Brain microvascular endothelial cell (primary cell): ENCODE results near the gene PDE11A.

Experiments used
- DNase-seq: peaks from one replicate; pipeline ENCODE4 v3.0.0-alpha.2; 2020
- H3K27ac ChIP-seq: fragments of 250-450 bp; sonication (Bioruptor Pico); 2 replicates; pipeline ENCODE4 v1.5.1; 2020; ENCODE audit warnings: mild to moderate bottlenecking, moderate library complexity
- H3K27me3 ChIP-seq: fragments of 250-450 bp; sonication (Bioruptor Pico); replicated peaks from 2 replicates; pipeline ENCODE4 v1.5.1; 2020; ENCODE audit warnings: mild to moderate bottlenecking
- H3K36me3 ChIP-seq: fragments of 250-450 bp; sonication (Bioruptor Pico); replicated peaks from 2 replicates; pipeline ENCODE4 v1.5.1; 2020; ENCODE audit warnings: mild to moderate bottlenecking
- H3K4me3 ChIP-seq: 2 replicates; pipeline ENCODE4 v1.5.1; 2011; ENCODE audit warnings: low read depth, mild to moderate bottlenecking, control low read depth, low read length, moderate library complexity
- CTCF ChIP-seq: IDR thresholded peaks from 2 replicates; pipeline ENCODE4 v1.5.1; 2011; ENCODE audit warnings: low read depth, mild to moderate bottlenecking, moderate library complexity, low read length, control low read depth, inconsistent platforms; ENCODE audit errors: missing control alignments
- in situ Hi-C: cut with HindIII; loops from 2 replicates; pipeline ENCODE4 v1.10.0; 2017; ENCODE audit warnings: low sequenced_read_pairs, low pct_ligation_motif_present

Gene PDE11A

DNA sequence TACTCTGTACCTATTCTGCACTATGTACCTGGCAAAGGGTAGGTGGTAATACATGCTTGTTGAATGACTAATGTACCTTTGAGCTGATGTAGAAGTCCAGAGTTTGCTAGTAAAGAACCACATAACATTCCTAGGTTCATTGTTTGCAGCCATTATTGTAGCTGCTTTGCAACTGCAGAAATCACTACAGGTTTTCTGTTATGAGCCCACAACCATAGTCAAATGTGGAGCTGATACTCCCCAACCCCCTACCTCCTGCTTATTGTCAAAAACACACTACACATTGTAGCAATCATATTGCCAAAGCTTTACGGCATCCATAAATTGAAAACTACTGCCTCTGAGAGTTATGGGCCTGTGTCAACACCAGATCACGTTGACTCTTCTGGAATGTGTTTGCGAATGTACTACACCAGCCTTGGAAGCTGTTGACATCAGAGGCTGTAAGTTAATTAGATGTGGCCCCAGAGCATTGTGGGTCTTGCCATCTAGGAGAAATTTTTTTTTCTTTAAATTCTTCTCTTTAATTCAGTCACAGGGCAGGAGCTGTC is 493.0 kb downstream of the PDE11A start:
- Histone ChIP-seq H3K27me3 (no peaks in the 10 kb centered on the region), H3K36me3 (no peaks in the 10 kb centered on the region), H3K27ac (no peak overlapping the region), H3K4me3 (no peak overlapping the region)
- in situ Hi-C loops: no loop called here
- no peak for TF ChIP-seq CTCF
- DNase-seq: no peak

DNA sequence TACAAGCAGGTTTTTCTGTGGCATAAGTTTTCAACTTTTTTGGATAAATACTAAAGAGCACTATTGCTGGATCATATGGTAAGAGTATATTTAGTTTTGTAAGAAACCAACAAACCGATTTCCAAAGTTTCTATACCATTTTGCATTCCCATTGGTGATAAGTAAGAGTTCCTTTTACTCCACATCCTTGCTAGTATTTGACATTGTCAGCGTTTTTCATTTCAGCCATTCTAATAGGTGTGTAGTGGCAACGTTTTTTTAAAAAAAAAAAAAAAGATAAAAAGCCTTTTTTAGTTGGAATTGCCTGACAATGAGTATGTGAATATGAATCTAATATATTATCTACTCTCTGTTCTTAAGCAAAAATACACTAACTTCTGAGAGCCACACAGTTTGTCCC is 494.1 kb downstream of the PDE11A start:
- in situ Hi-C loops: no loop called here

DNA sequence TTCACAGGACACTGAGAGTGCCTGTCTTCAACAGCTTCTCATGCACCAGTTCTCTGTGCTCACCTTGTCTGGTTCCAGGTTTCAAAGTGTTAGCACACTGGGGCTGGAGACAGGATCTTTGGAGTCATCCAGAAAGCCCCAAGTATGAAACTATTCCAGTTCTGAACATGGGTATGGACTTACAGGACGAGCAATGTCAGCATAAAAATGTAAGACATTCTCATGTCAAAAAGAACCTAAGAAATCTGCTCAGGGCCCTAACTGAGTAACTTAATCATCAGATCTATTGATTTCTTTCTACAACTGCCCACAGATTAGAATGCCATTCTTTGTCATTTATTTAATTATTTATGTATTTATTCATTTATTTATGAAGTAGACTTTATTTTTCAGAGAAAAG is 495.5 kb downstream of the PDE11A start:
- in situ Hi-C loops: no loop called here
- Histone ChIP-seq H3K27ac (no peak overlapping the region), H3K36me3 (no peaks in the 10 kb centered on the region), H3K4me3 (no peak overlapping the region), H3K27me3 (no peaks in the 10 kb centered on the region)
- TF ChIP-seq CTCF: no peak
- DNase-seq: no peak

More for the DNA sequence above, 494.1 kb downstream of the PDE11A start:
- Histone ChIP-seq H3K4me3 (no peak overlapping the region), H3K27ac (no peak overlapping the region), H3K36me3 (no peaks in the 10 kb centered on the region), H3K27me3 (no peaks in the 10 kb centered on the region)
- DNase-seq: no peak
- TF ChIP-seq CTCF: no peak

DNA sequence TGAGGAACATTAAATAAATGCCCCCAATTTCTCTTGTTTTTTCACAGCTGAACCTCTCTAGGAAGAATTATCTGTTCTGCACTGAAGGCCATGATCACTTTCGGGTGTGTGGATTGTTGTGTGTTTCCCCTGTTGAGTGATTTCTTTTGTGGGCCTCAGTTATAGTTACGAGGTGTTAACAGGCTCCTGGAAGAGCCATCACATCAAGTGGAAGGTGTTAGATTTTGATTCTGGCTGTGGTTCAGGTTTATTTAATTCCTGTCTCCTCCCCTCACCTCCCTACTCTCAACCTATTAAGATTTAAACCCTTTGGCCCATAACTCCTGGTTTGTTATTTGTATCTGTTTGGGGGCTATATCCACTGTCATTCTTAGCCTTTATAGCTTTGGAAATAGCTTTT is 497.2 kb downstream of the PDE11A start:
- TF ChIP-seq CTCF: no peak
- no peak for DNase-seq
- Histone ChIP-seq H3K27ac (no peak overlapping the region), H3K27me3 (no peaks in the 10 kb centered on the region), H3K36me3 (no peaks in the 10 kb centered on the region), H3K4me3 (no peak overlapping the region)
- in situ Hi-C loops: no loop called here

DNA sequence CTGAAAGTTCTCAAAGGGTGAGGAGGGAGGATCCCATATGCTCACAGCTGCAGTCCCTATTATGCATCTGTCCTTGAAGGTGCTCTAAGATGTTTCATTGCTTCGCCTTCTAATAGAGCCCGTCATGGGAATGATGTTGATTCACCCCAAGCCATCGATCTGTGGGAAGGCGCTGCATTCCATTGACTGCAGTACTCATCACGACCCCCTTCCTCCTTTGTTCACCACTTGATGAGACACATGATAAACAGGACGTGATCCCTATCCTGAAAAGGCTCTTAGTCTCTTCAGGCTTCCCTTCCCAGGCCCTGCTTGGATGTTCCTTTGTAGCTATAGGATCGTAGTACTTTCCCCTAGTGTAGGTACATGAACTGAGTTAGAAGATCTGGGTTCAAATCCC is 498.2 kb downstream of the PDE11A start:
- no peak for DNase-seq
- TF ChIP-seq CTCF: no peak
- H3K36me3 ChIP-seq: no peaks in the 10 kb centered on the region
- in situ Hi-C loops: no loop called here
- no peak overlapping the region for H3K27ac ChIP-seq
- H3K27me3 ChIP-seq: no peaks in the 10 kb centered on the region
- no peak overlapping the region for H3K4me3 ChIP-seq
